Parathyroid adenoma (tissue), 2 donors: Measurements from ENCODE around the gene ARL5A.

Experiments
- H2AFZ ChIP-seq: fragments of 300-600 bp; sonication (generic); one replicate; pipeline ENCODE4 v1.7.0; 2017; ENCODE audit warnings: antibody characterized with exemption, mild to moderate bottlenecking
- H3K27ac ChIP-seq: fragments of 300-600 bp; sonication (generic); one replicate; pipeline ENCODE4 v1.7.0; 2017
- H3K27me3 ChIP-seq: fragments of 300-600 bp; sonication (generic); one replicate; pipeline ENCODE4 v1.7.0; 2017; ENCODE audit warnings: low read length; ENCODE audit not compliant: control insufficient read depth, insufficient read depth
- H3K36me3 ChIP-seq: fragments of 300-600 bp; sonication (generic); one replicate; pipeline ENCODE4 v1.7.0; 2017; ENCODE audit warnings: low read length; ENCODE audit not compliant: control insufficient read depth, insufficient read depth
- H3K4me1 ChIP-seq: fragments of 300-600 bp; sonication (generic); one replicate; pipeline ENCODE4 v1.7.0; 2017; ENCODE audit warnings: control low read depth
- H3K4me2 ChIP-seq: fragments of 300-600 bp; sonication (generic); one replicate; pipeline ENCODE4 v1.7.0; 2017; ENCODE audit warnings: low read length
- H3K4me3 ChIP-seq: fragments of 300-600 bp; sonication (generic); one replicate; pipeline ENCODE4 v1.7.0; 2017; ENCODE audit warnings: low read depth, low read length
- H3K79me2 ChIP-seq: fragments of 300-600 bp; sonication (generic); one replicate; pipeline ENCODE4 v1.7.0; 2017; ENCODE audit warnings: control low read depth
- H3K9ac ChIP-seq: fragments of 300-600 bp; sonication (generic); one replicate; pipeline ENCODE4 v1.7.0; 2017; ENCODE audit warnings: mild to moderate bottlenecking
- H3K9me3 ChIP-seq: fragments of 300-600 bp; sonication (generic); one replicate; pipeline ENCODE4 v1.7.0; 2017; ENCODE audit warnings: low read length; ENCODE audit not compliant: control insufficient read depth
- TF ChIP-seq, protein P1 (sequence below): fragments of 300-600 bp; sonication (generic); IDR thresholded peaks from one replicate; pipeline ENCODE4 v1.7.0; 2017; ENCODE audit warnings: antibody characterized with exemption, mild to moderate bottlenecking
- donor health status: primary hyperparathyroidism.

The ARL5A gene

DNA sequence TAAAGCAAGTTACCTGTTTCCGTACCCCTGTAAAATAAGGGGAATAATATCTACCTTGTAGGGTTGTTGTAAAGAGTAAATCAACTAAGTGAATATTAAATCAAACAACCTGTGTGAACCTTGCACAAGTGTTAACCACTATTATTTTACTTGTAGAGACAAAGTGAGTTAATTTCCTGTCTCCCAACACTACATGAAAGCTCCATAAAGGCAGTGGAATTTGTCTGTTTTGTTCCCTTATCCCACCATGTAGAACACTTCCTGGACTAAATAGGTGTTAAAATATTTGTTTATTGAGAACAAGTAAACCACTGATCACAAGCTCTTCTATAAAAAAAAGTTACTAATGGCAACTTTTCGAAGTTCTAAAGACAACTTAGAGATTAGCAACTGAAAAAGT lies 3.3 kb downstream of the ARL5A start:
- Histone ChIP-seq H3K27me3 (no peaks in the 10 kb centered on the region), H3K9me3 (no peaks in the 10 kb centered on the region), H3K4me2 (no peak overlapping the region), H3K4me3 (no peak overlapping the region), H3K36me3 (no peaks in the 10 kb centered on the region), H3K79me2 (peaks cover 17% of the 10 kb centered on the region), H3K4me1 (peaks cover 5% of the 10 kb centered on the region), H3K27ac (no peak overlapping the region), H2AFZ (no peak overlapping the region), H3K9ac (no peak overlapping the region)
- TF ChIP-seq, protein P1, sequence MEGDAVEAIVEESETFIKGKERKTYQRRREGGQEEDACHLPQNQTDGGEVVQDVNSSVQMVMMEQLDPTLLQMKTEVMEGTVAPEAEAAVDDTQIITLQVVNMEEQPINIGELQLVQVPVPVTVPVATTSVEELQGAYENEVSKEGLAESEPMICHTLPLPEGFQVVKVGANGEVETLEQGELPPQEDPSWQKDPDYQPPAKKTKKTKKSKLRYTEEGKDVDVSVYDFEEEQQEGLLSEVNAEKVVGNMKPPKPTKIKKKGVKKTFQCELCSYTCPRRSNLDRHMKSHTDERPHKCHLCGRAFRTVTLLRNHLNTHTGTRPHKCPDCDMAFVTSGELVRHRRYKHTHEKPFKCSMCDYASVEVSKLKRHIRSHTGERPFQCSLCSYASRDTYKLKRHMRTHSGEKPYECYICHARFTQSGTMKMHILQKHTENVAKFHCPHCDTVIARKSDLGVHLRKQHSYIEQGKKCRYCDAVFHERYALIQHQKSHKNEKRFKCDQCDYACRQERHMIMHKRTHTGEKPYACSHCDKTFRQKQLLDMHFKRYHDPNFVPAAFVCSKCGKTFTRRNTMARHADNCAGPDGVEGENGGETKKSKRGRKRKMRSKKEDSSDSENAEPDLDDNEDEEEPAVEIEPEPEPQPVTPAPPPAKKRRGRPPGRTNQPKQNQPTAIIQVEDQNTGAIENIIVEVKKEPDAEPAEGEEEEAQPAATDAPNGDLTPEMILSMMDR, result no peak

DNA sequence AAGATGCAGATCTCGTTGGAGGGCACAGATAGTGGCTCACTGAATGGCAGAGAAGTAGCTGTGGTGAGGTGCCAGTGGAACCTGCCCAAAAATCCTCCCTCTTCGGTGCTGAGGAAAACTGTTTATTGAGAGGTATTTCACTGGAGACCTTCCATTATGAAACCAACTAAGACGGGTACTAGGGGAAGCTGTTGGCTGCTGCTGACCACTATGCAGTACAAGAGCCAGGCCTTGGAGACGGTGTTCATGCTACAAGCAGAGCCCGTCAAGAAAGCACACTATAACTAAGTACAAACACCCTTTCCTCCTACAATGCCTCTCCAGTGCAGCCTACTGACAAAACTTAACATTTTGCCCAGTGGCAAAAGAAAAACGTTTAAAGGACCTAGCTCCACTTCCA lies 4.6 kb downstream of the ARL5A start:
- Histone ChIP-seq H3K9ac (no peak overlapping the region), H3K27ac (no peak overlapping the region), H3K4me2 (no peak overlapping the region), H3K27me3 (no peaks in the 10 kb centered on the region), H3K4me3 (no peak overlapping the region), H3K36me3 (no peaks in the 10 kb centered on the region), H3K79me2 (peaks cover 22% of the 10 kb centered on the region), H3K9me3 (no peaks in the 10 kb centered on the region), H3K4me1 (peaks cover 2% of the 10 kb centered on the region), H2AFZ (no peak overlapping the region)
- TF ChIP-seq, protein P1, result no peak

DNA sequence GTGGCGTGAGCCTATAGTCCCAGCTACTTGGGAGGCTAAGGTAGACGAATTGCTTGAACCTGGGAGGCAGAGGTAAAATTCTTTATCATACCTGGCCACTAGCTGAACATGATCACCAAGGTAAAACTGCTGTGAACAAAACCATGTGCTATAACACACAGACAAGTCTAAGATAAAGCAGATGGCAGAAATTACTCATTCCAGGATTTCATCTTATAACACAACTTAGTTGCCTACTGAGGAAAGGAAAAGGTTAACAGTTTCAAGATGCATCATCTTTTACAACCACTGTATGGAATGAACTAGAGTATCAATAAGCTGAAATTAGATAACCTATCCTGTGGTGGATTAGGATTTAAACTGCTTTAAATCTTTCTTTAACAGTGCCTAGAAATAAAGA lies 8.3 kb downstream of the ARL5A start:
- Histone ChIP-seq H3K4me3 (no peak overlapping the region), H3K27me3 (no peaks in the 10 kb centered on the region), H3K9me3 (no peaks in the 10 kb centered on the region), H3K27ac (no peak overlapping the region), H3K4me1 (no peaks in the 10 kb centered on the region), H3K9ac (no peak overlapping the region), H3K79me2 (peaks cover 21% of the 10 kb centered on the region), H2AFZ (no peak overlapping the region), H3K4me2 (no peak overlapping the region), H3K36me3 (no peaks in the 10 kb centered on the region)
- TF ChIP-seq, protein P1, result no peak

DNA sequence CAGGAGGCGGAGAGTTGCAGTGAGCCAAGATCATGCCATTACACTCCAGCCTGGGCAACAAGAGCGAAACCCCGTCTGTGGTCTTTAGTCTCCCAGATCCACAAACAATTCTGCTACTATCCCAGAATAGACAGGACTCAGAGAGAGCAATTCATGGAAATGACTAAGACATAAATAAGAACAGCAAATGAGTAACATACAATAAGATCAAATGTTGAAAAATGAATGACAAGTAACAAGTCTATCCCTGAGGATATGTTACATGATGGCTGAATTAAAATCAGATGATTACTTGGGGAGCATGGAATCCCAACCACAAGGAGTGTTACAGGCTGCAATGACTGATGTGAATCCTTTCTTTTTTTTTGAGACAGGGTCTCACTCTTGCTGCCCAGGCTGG lies 10.3 kb downstream of the ARL5A start:
- TF ChIP-seq, protein P1, result no peak
- Histone ChIP-seq H3K4me1 (no peaks in the 10 kb centered on the region), H3K79me2 (peaks cover 21% of the 10 kb centered on the region), H3K9ac (no peak overlapping the region), H3K9me3 (no peaks in the 10 kb centered on the region), H2AFZ (no peak overlapping the region), H3K27ac (no peak overlapping the region), H3K36me3 (no peaks in the 10 kb centered on the region), H3K4me3 (no peak overlapping the region), H3K4me2 (no peak overlapping the region), H3K27me3 (no peaks in the 10 kb centered on the region)

DNA sequence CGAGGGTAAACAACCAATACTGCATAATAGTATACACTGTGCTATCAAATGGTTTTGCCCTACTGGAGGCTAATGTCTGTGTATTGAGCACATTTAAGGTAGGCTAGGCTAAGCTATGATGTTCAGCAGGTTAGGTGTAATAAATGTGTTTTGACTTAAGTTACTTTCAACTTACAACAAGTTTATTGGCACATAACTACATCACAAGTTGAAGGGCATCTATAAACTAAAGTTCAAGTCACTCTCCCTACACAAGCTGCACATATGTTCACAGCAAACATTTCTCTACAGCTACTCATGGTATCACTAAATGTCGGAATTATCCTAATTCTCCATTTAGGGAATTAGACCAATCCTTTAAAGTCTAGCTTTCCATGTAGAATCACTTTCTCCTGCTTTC lies 11.4 kb downstream of the ARL5A start:
- no peak overlapping the region for H3K4me3 ChIP-seq
- TF ChIP-seq, protein P1, result no peak
- no peaks in the 10 kb centered on the region for H3K36me3 ChIP-seq
- H3K79me2 ChIP-seq, result peaks cover 18% of the 10 kb centered on the region
- no peaks in the 10 kb centered on the region for H3K27me3 ChIP-seq
- no peak overlapping the region for H3K27ac ChIP-seq
- H3K4me1 ChIP-seq, result no peaks in the 10 kb centered on the region
- no peak overlapping the region for H3K4me2 ChIP-seq
- H3K9me3 ChIP-seq, result no peaks in the 10 kb centered on the region
- no peak overlapping the region for H3K9ac ChIP-seq
- H2AFZ ChIP-seq, result no peak overlapping the region
